Measurements from ENCODE around the gene SLCO2B1.

Gene SLCO2B1

GRCh38 chr11:75219869-75220268, 69.0 kb downstream of the SLCO2B1 start:
- ChIA-PET CTCF (interaction anchor here (0.8 kb wide), 1 partner anchor 25 kb away, joined by 3 read pairs; no protein-coding TSS in a partner anchor), POLR2A (no interaction called here)
- TF ChIP-seq ZNF596 (tag by site-specific recombination; IDR thresholded peaks at IDR 0.05) (no peak), BCL6B (tag by site-specific recombination; IDR thresholded peaks at IDR 0.05) (no peak), ZNF621 (tag by site-specific recombination; IDR thresholded peaks at IDR 0.05) (no peak), ZNF398 (tag by site-specific recombination; IDR thresholded peaks at IDR 0.05) (0 out of 2 replicates have a peak, but pooled peaks have one; percentile 16), PRDM10 (tag by site-specific recombination; IDR thresholded peaks at IDR 0.05) (0 out of 2 replicates have a peak, but pooled peaks have one; percentile 9), ZBTB1 (tag by site-specific recombination; IDR thresholded peaks at IDR 0.05) (no peak), ZIC2 (tag by site-specific recombination; IDR thresholded peaks at IDR 0.05) (no peak), MEIS1 (CRISPR knock-in tag; IDR thresholded peaks at IDR 0.05; ENCODE audit: borderline replicate concordance) (no peak), ZNF132 (tag by site-specific recombination; IDR thresholded peaks at IDR 0.05; ENCODE audit: borderline replicate concordance) (no peak)

GRCh38 chr11:75223954-75224643, 73.2 kb downstream of the SLCO2B1 start:
- Histone ChIP-seq H3K4me3 (ENCODE audit: low read depth, low read length) (no peak overlapping the region), H3K4me1 (ENCODE audit: control insufficient read depth, insufficient read depth, low read length) (no peaks in the 10 kb centered on the region), H3K36me3 (ENCODE audit: control insufficient read depth in 2 of 2, insufficient read depth in 1 of 2, low read length in 2 of 2) (no peaks in the 10 kb centered on the region), H3K27ac (ENCODE audit: extremely low read depth, low read depth, low read length) (no peak overlapping the region), H3K9me3 (ENCODE audit: control insufficient read depth, insufficient read depth, low read depth, low read length) (no peaks in the 10 kb centered on the region)
- TF ChIP-seq ZNF76 (tag by site-specific recombination; IDR thresholded peaks at IDR 0.05; ENCODE audit: borderline replicate concordance, low read depth) (no peak), ZNF560 (tag by site-specific recombination; IDR thresholded peaks at IDR 0.05; ENCODE audit: borderline replicate concordance) (no peak), ZNF621 (tag by site-specific recombination; IDR thresholded peaks at IDR 0.05) (no peak), ZNF223 (tag by site-specific recombination; IDR thresholded peaks at IDR 0.05) (no peak), ZNF571 (tag by site-specific recombination; IDR thresholded peaks at IDR 0.05) (no peak)
- ChIA-PET CTCF (interaction anchor here (0.8 to 3.4 kb wide), 8 partner anchors 9 to 192 kb away, joined by 3 to 13 read pairs (median 4); partner anchors contain the start of gene TPBGL), POLR2A (no interaction called here)

More at GRCh38 chr11:75219869-75220268, 69.0 kb downstream of the SLCO2B1 start:
- Histone ChIP-seq H3K36me3 (ENCODE audit: control insufficient read depth in 2 of 2, insufficient read depth in 1 of 2, low read length in 2 of 2) (no peaks in the 10 kb centered on the region), H3K9me3 (ENCODE audit: control insufficient read depth, insufficient read depth, low read depth, low read length) (no peaks in the 10 kb centered on the region), H3K27ac (ENCODE audit: extremely low read depth, low read depth, low read length) (no peak overlapping the region), H3K4me1 (ENCODE audit: control insufficient read depth, insufficient read depth, low read length) (no peaks in the 10 kb centered on the region), H3K4me3 (ENCODE audit: low read depth, low read length) (no peak overlapping the region)

GRCh38 chr11:75225794-75226193, 74.9 kb downstream of the SLCO2B1 start:
- H3K36me3 ChIP-seq (ENCODE audit: control insufficient read depth in 2 of 2, insufficient read depth in 1 of 2, low read length in 2 of 2), result no peaks in the 10 kb centered on the region
- ChIA-PET POLR2A (no interaction called here), CTCF (interaction anchor here (0.6 to 2.9 kb wide), 6 partner anchors 11 to 85 kb away, joined by 3 to 12 read pairs (median 4); partner anchors contain the start of gene TPBGL)
- no peak overlapping the region for H3K4me3 ChIP-seq (ENCODE audit: low read depth, low read length)
- H3K4me1 ChIP-seq (ENCODE audit: control insufficient read depth, insufficient read depth, low read length), result no peaks in the 10 kb centered on the region
- H3K9me3 ChIP-seq (ENCODE audit: control insufficient read depth, insufficient read depth, low read depth, low read length), result no peaks in the 10 kb centered on the region
- H3K27ac ChIP-seq (ENCODE audit: extremely low read depth, low read depth, low read length), result no peak overlapping the region
- no peak for TF ChIP-seq SCRT1 (tag by site-specific recombination; IDR thresholded peaks at IDR 0.05; ENCODE audit: borderline replicate concordance)
- TF ChIP-seq ZNF280D (tag by site-specific recombination; IDR thresholded peaks at IDR 0.05), result no peak
- TF ChIP-seq ZNF776 (tag by site-specific recombination; IDR thresholded peaks at IDR 0.05; ENCODE audit: borderline replicate concordance), result no peak
- no peak for TF ChIP-seq ZNF704 (tag by site-specific recombination; IDR thresholded peaks at IDR 0.05)
- TF ChIP-seq ZNF585B (tag by site-specific recombination; IDR thresholded peaks at IDR 0.05), result no peak
- no peak for TF ChIP-seq ZNF335 (tag by site-specific recombination; conservative IDR thresholded peaks at IDR 0.05)
- TF ChIP-seq ZIC2 (tag by site-specific recombination; IDR thresholded peaks at IDR 0.05), result no peak

Data from HEK293 (cell line).